Activated T-cell treated with anti-CD3 and anti-CD28 coated beads, Interleukin-2, amount 50 U/mL, for 72 hours (primary cell): ENCODE results near the gene KMT2C. TPM values are rescaled to one million over a fixed set of nuclear protein-coding genes. Genes with fewer than 3 reads are reported as not detected.
"Not testable (repeated sequence)": the region's sequence is repeated elsewhere in the genome, so short reads cannot be mapped to it uniquely, and the experiment has no call there.

Source experiments
- ATAC-seq, 2 donors: fragments of 150-1000 bp; cut with Tn5 transposase; replicated peaks in 1 of 2; 2 replicates each; pipeline ENCODE4 v1.10.0; 2021; ENCODE audit warnings: moderate library complexity in 2 of 2, mild to moderate bottlenecking in 1 of 2
- DNase-seq, 2 donors: peaks; one replicate each; pipeline ENCODE4 v3.0.0; 2021 to 2022; ENCODE audit warnings: mixed read lengths in 1 of 2
- H3K27ac Mint-ChIP-seq: one replicate; pipeline ENCODE4 v1.8.0; 2022; ENCODE audit warnings: mild to moderate bottlenecking, moderate library complexity, mixed read lengths
- H3K27me3 Mint-ChIP-seq: one replicate; pipeline ENCODE4 v1.8.0; 2022; ENCODE audit warnings: low read depth, mixed read lengths
- H3K36me3 Mint-ChIP-seq, 2 donors: one replicate each; pipeline ENCODE4 v1.8.0; 2022; ENCODE audit warnings: mixed read lengths in 2 of 2, mild to moderate bottlenecking in 1 of 2; ENCODE audit not compliant: insufficient read depth in 2 of 2
- H3K4me1 Mint-ChIP-seq: one replicate; pipeline ENCODE4 v1.8.0; 2022; ENCODE audit warnings: low read depth, mixed read lengths
- H3K4me3 Mint-ChIP-seq, 2 donors: one replicate each; pipeline ENCODE4 v1.8.0; 2022; ENCODE audit warnings: mild to moderate bottlenecking in 2 of 2, mixed read lengths in 2 of 2, moderate library complexity in 2 of 2
- H3K9me3 Mint-ChIP-seq, 2 donors: one replicate each; pipeline ENCODE4 v1.8.0; 2022; ENCODE audit warnings: mixed read lengths in 2 of 2
- total RNA-seq, 2 donors: library from RNA; stranded (reverse); gene quantifications; one replicate each; pipeline ENCODE4 v1.2.3, GENCODE V29; 2022

Gene KMT2C
- total RNA-seq, 2 donors from 2014 or later: 55.6 to 60.2 TPM

- H3K9me3 Mint-ChIP-seq, H3K4me3 Mint-ChIP-seq, H3K4me1 Mint-ChIP-seq, DNase-seq, H3K27me3 Mint-ChIP-seq, H3K27ac Mint-ChIP-seq, ATAC-seq: not testable (repeated sequence)
- H3K36me3 Mint-ChIP-seq: peaks cover 17 to 32% of the 10 kb centered on the region in 2 donors
These were observed 82.5 kb downstream of the KMT2C start for GRCh38 chr7:152353281-152353680.

- ATAC-seq, DNase-seq, H3K4me1 Mint-ChIP-seq, H3K9me3 Mint-ChIP-seq, H3K4me3 Mint-ChIP-seq, H3K27me3 Mint-ChIP-seq: not testable (repeated sequence)
- Mint-ChIP-seq H3K36me3 (peaks cover 23 to 39% of the 10 kb centered on the region in 2 donors), H3K27ac (peak overlapping the region; percentile 51)
These were observed 84.1 kb downstream of the KMT2C start for GRCh38 chr7:152351747-152352146.

GRCh38 chr7:152351168-152351567 is 84.6 kb downstream of the KMT2C start:
- Mint-ChIP-seq H3K36me3 (peaks cover 23 to 36% of the 10 kb centered on the region in 2 donors), H3K4me1 (peaks cover 7% of the 10 kb centered on the region), H3K4me3 (no peak overlapping the region), H3K9me3 (peaks cover 2 to 4% of the 10 kb centered on the region in 2 donors), H3K27ac (no peak overlapping the region), H3K27me3 (no peaks in the 10 kb centered on the region)
- DNase-seq (no peak), ATAC-seq (no peak)

DNA sequence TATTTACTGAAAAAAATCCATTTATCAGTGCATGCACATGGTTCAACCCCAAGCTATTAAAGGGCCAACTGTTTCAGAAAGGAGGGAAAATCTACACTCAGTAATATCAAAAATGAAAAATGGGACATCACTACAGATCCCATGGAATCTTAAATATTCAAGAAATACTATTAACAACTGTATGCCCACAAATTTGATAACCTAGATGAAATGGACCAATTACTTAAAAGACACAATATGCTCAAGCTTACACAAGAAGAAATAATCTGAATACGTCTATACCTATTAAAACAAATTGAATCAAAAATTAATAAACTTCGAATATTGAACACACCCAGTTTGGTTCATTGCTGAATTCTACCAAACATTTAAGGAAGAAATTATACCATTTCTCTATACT is 87.9 kb downstream of the KMT2C start:
- no peak for DNase-seq
- Mint-ChIP-seq H3K4me1 (peaks cover 20% of the 10 kb centered on the region), H3K4me3 (no peak overlapping the region), H3K9me3 (peaks cover 0 to 2% of the 10 kb centered on the region in 2 donors), H3K27ac (no peak overlapping the region), H3K27me3 (no peaks in the 10 kb centered on the region), H3K36me3 (peaks cover 17 to 27% of the 10 kb centered on the region in 2 donors)
- ATAC-seq: no peak

DNA sequence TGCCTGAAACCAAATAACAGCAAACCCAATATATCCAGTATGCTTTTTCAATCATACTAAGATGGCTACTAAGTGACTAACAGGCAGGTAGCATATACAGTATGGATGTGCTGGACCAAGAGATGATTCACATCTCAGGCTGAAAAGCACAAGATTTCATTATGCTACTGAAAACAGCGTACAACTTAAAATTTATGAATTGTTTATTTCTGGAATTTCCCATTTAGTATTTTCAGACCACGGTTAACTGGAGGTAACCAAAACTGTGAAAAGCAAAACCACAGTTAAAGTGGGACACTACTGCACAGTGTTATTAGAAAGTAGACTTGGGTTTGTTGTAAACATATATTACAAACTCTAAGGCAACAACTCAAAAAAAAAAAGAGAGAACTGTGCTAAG is 91.5 kb downstream of the KMT2C start:
- H3K27ac Mint-ChIP-seq: peak overlapping the region; percentile 60
- DNase-seq: no peak
- peaks cover 10 to 19% of the 10 kb centered on the region in 2 donors for H3K36me3 Mint-ChIP-seq
- peak in 1 of 2 donors; percentile 70 for ATAC-seq
- H3K27me3 Mint-ChIP-seq: no peaks in the 10 kb centered on the region
- H3K4me3 Mint-ChIP-seq: no peak overlapping the region
- H3K9me3 Mint-ChIP-seq: peaks cover 0 to 2% of the 10 kb centered on the region in 2 donors
- H3K4me1 Mint-ChIP-seq: peaks cover 27% of the 10 kb centered on the region

GRCh38 chr7:152342796-152343195 is 93.0 kb downstream of the KMT2C start:
- ATAC-seq (no peak), DNase-seq (no peak)
- no peaks in the 10 kb centered on the region for H3K27me3 Mint-ChIP-seq
- no peak overlapping the region for H3K4me3 Mint-ChIP-seq
- peaks cover 5 to 7% of the 10 kb centered on the region in 2 donors for H3K36me3 Mint-ChIP-seq
- no peak overlapping the region for H3K27ac Mint-ChIP-seq
- H3K4me1 Mint-ChIP-seq: peaks cover 33% of the 10 kb centered on the region
- no peaks in the 10 kb centered on the region for H3K9me3 Mint-ChIP-seq

- no peaks in the 10 kb centered on the region for H3K9me3 Mint-ChIP-seq
- no peak overlapping the region for H3K4me3 Mint-ChIP-seq
- ATAC-seq (no peak), DNase-seq (no peak)
- no peaks in the 10 kb centered on the region for H3K27me3 Mint-ChIP-seq
- H3K36me3 Mint-ChIP-seq: peaks cover 1 to 4% of the 10 kb centered on the region in 2 donors
- peak overlapping the region; percentile 40 for H3K27ac Mint-ChIP-seq
- peaks cover 42% of the 10 kb centered on the region for H3K4me1 Mint-ChIP-seq
These were observed 93.9 kb downstream of the KMT2C start for GRCh38 chr7:152341914-152342236.

- ATAC-seq (no peak), DNase-seq (no peak)
- H3K9me3 Mint-ChIP-seq: no peaks in the 10 kb centered on the region
- H3K27me3 Mint-ChIP-seq: no peaks in the 10 kb centered on the region
- peaks cover 48% of the 10 kb centered on the region for H3K4me1 Mint-ChIP-seq
- no peak overlapping the region for H3K27ac Mint-ChIP-seq
- H3K4me3 Mint-ChIP-seq: no peak overlapping the region
- H3K36me3 Mint-ChIP-seq: peaks cover 0 to 4% of the 10 kb centered on the region in 2 donors
These were observed 94.5 kb downstream of the KMT2C start for GRCh38 chr7:152341039-152341913.

- no peaks in the 10 kb centered on the region for H3K27me3 Mint-ChIP-seq
- peaks cover 0 to 1% of the 10 kb centered on the region in 2 donors for H3K36me3 Mint-ChIP-seq
- DNase-seq (no peak), ATAC-seq (no peak)
- no peaks in the 10 kb centered on the region for H3K9me3 Mint-ChIP-seq
- peaks cover 59% of the 10 kb centered on the region for H3K4me1 Mint-ChIP-seq
- H3K4me3 Mint-ChIP-seq: no peak overlapping the region
- H3K27ac Mint-ChIP-seq: no peak overlapping the region
These were observed 95.6 kb downstream of the KMT2C start for GRCh38 chr7:152340161-152340560.

DNA sequence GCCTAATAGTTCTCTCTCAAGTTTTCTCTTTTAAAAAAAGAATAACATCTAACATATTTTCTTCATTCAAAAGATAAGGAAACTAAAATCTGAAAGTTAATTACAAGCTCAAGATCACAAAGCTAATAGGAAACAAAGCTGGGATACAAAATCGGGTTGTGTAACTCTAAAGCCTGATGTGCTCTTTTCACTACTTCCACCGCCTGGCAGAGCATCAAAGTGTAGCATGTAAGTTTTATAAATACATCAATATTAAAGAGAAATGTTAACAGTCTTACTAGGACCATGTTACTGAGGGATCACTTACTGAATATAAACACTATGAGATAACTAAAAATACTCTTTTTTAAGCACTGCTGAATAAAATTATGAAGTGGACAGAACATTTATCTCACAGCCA is 97.2 kb downstream of the KMT2C start:
- no peaks in the 10 kb centered on the region for H3K27me3 Mint-ChIP-seq
- H3K4me1 Mint-ChIP-seq: peaks cover 47% of the 10 kb centered on the region
- no peak overlapping the region for H3K4me3 Mint-ChIP-seq
- H3K9me3 Mint-ChIP-seq: no peaks in the 10 kb centered on the region
- no peak overlapping the region for H3K27ac Mint-ChIP-seq
- no peaks in the 10 kb centered on the region for H3K36me3 Mint-ChIP-seq
- no peak for DNase-seq
- no peak for ATAC-seq

GRCh38 chr7:152336754-152337368 is 98.9 kb downstream of the KMT2C start:
- DNase-seq: peak; percentile 4 to 21
- ATAC-seq: peak; percentile 79 to 83
- Mint-ChIP-seq H3K4me3 (peak overlapping the region; percentile 57 to 85), H3K4me1 (peaks cover 39% of the 10 kb centered on the region), H3K9me3 (no peaks in the 10 kb centered on the region), H3K27me3 (no peaks in the 10 kb centered on the region), H3K36me3 (no peaks in the 10 kb centered on the region), H3K27ac (peak overlapping the region; percentile 92)

DNA sequence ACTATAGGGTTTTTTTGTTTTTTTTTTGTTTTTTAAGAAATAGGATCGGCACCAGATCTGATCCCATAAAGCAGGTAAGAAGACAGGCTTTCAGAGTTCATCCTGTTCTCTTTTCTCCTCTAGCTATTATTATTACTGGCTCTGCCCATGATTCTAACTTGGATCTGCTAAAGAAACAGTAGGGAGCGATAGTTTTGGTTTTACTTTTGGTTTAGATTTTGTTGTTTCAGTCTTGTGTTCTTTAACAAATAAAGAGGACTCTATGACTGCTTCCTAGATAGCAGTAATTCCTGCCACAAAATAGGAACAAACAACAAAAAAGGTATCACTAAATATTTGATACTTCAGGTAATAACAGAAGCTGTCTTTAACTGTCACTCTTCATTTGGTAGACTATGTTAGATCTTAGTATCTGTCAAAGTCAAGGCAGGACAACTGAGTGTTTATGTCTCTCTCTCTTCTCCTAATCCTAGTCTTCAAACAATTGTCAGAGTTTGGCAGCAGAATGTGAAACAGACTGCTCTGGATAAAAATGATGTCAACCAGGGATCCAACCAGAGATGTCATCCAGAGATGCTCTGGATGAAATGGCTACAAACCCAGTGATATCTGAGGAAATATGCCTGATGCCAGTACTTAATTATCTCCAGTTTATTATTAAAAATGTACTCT is 99.8 kb downstream of the KMT2C start:
- Mint-ChIP-seq H3K36me3 (no peaks in the 10 kb centered on the region), H3K9me3 (no peaks in the 10 kb centered on the region), H3K4me1 (peaks cover 35% of the 10 kb centered on the region), H3K4me3 (peak overlapping the region; percentile 57 to 85), H3K27ac (peak overlapping the region; percentile 92), H3K27me3 (no peaks in the 10 kb centered on the region)
- ATAC-seq (peak; percentile 18 to 58), DNase-seq (no peak)

- no peak overlapping the region for H3K27ac Mint-ChIP-seq
- ATAC-seq (no peak), DNase-seq (no peak)
- no peaks in the 10 kb centered on the region for H3K27me3 Mint-ChIP-seq
- H3K4me1 Mint-ChIP-seq: peaks cover 30% of the 10 kb centered on the region
- H3K9me3 Mint-ChIP-seq: no peaks in the 10 kb centered on the region
- peaks cover 6 to 16% of the 10 kb centered on the region in 2 donors for H3K36me3 Mint-ChIP-seq
- H3K4me3 Mint-ChIP-seq: no peak overlapping the region
These were observed 102.7 kb downstream of the KMT2C start for GRCh38 chr7:152333134-152333533.
